NT2/D1 (cell line): Measurements from ENCODE around the gene SCART1.

Experiments
- DNase-seq: peaks from one replicate; pipeline ENCODE4 v3.0.0-alpha.2; 2011; ENCODE audit warnings: low read depth, low spot score
- H3K27me3 ChIP-seq: 2 replicates; pipeline ENCODE4 v1.6.0; 2011; ENCODE audit warnings: mild to moderate bottlenecking; ENCODE audit not compliant: insufficient read length, insufficient read depth
- H3K36me3 ChIP-seq: 2 replicates; pipeline ENCODE4 v1.6.1; 2011; ENCODE audit warnings: mild to moderate bottlenecking, low read length, mixed read lengths; ENCODE audit not compliant: insufficient read depth, insufficient read length
- H3K4me1 ChIP-seq: 2 replicates; pipeline ENCODE4 v1.5.1; 2011; ENCODE audit not compliant: insufficient read depth, insufficient read length
- H3K4me3 ChIP-seq: 2 replicates; pipeline ENCODE4 v1.5.1; 2011; ENCODE audit warnings: low read depth; ENCODE audit not compliant: insufficient read length
- H3K9ac ChIP-seq: 2 replicates; pipeline ENCODE4 v1.6.0; 2011; ENCODE audit warnings: low read depth; ENCODE audit not compliant: insufficient read length
- H3K9me3 ChIP-seq: 2 replicates; pipeline ENCODE4 v1.5.1; 2011; ENCODE audit warnings: mild to moderate bottlenecking, low read length; ENCODE audit not compliant: insufficient read depth
- SUZ12 ChIP-seq: IDR thresholded peaks from 2 replicates; pipeline ENCODE4 v1.6.1; 2011; ENCODE audit not compliant: insufficient read length, insufficient read depth; ENCODE audit errors: extremely low read depth
- YY1 ChIP-seq: IDR thresholded peaks from 2 replicates; pipeline ENCODE4 v1.6.1; 2011; ENCODE audit not compliant: insufficient read length, insufficient read depth
- ZNF274 ChIP-seq: IDR thresholded peaks from 2 replicates; pipeline ENCODE4 v1.6.1; 2011; ENCODE audit warnings: mild to moderate bottlenecking, low read depth, low read length

The SCART1 gene

DNA sequence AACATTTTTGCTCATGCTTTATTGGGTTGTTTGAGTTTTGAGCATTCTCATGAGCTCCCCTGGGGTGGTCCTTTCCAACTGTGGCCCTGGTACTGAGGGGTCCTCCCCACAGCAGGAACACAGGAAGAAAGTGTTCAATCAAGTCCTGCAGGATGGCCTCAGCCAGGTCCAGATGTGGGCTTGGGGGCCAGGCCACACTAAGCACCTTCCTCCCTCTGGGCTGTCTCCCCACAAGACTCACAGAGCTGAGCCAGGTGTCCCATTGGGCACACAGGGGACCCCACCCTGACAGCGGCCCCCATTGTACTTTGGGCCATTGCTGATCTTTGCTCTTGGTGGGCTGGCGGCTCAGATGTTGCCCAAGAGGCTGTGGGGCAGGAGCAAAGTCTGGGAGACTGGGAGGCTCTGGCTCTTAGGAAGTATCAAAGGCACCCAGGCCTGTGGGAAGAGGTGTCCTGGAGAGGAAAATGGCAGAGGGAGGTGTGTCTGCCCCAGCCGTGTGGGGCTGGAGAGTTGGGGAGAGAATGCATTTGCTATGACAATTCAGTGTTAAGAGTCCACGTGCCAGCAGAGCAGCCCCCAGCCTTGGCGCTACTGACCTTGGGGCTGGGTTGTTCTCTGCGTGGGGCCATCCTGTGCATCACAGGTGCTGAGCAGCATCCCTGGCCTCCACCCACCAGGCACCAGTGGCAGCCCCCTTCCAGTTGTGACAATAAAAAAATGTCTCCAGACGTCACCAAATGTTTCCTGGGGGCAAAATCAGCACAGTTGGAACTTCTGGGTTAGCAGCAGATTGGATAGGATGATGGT is 17.8 kb downstream of the SCART1 start:
- Histone ChIP-seq H3K9ac (no peak overlapping the region), H3K4me1 (no peaks in the 10 kb centered on the region), H3K4me3 (no peak overlapping the region), H3K9me3 (no peaks in the 10 kb centered on the region), H3K36me3 (no peaks in the 10 kb centered on the region), H3K27me3 (no peaks in the 10 kb centered on the region)
- TF ChIP-seq YY1 (no peak), ZNF274 (no peak), SUZ12 (no peak)
- DNase-seq, result no peak

DNA sequence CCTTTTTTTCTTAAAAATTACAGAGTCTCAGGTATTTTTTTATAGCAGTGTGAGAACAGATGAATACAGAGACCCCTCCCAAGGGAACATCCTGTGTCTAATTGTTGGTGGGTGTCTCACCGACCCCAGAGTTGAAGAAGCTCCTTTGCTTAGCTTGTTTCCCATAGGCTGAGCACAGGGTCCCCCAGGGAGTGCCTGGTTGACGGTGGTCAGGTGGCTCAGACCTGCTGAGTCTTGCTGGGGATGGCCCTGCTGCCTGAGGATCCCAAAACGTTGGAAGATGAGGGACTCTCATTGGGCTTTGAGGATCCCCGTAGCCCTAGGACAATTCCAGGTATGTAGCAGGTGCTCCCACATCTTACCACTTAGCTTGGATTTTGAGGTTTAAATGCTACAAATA is 19.5 kb downstream of the SCART1 start:
- Histone ChIP-seq H3K27me3 (no peaks in the 10 kb centered on the region), H3K4me3 (no peak overlapping the region), H3K9ac (no peak overlapping the region), H3K9me3 (no peaks in the 10 kb centered on the region), H3K36me3 (no peaks in the 10 kb centered on the region), H3K4me1 (no peaks in the 10 kb centered on the region)
- no peak for TF ChIP-seq ZNF274
- no peak for TF ChIP-seq SUZ12
- no peak for DNase-seq

DNA sequence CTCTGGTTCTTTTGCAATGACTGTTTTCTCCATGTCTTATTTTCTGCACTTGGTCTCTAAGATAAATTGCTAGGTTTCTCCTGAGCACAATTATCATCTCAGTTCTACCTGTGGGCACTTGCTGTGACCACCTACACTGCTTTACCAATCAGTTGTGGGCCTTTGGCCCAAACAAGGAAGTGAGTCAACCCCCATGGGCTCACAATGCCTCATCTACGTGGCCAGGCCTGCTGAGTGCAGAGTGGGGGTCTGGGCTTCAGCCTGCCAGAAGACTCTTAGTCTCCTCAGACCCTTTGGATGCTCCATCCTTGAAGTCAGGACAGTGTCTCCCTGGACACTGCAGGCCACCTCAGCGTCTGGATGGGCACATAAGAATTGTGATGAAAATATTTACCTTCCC is 20.3 kb downstream of the SCART1 start:
- no peaks in the 10 kb centered on the region for H3K9me3 ChIP-seq
- no peak overlapping the region for H3K9ac ChIP-seq
- no peaks in the 10 kb centered on the region for H3K36me3 ChIP-seq
- H3K27me3 ChIP-seq, result no peaks in the 10 kb centered on the region
- TF ChIP-seq ZNF274 (no peak), SUZ12 (no peak), YY1 (no peak)
- no peaks in the 10 kb centered on the region for H3K4me1 ChIP-seq
- H3K4me3 ChIP-seq, result no peak overlapping the region
- DNase-seq, result no peak

DNA sequence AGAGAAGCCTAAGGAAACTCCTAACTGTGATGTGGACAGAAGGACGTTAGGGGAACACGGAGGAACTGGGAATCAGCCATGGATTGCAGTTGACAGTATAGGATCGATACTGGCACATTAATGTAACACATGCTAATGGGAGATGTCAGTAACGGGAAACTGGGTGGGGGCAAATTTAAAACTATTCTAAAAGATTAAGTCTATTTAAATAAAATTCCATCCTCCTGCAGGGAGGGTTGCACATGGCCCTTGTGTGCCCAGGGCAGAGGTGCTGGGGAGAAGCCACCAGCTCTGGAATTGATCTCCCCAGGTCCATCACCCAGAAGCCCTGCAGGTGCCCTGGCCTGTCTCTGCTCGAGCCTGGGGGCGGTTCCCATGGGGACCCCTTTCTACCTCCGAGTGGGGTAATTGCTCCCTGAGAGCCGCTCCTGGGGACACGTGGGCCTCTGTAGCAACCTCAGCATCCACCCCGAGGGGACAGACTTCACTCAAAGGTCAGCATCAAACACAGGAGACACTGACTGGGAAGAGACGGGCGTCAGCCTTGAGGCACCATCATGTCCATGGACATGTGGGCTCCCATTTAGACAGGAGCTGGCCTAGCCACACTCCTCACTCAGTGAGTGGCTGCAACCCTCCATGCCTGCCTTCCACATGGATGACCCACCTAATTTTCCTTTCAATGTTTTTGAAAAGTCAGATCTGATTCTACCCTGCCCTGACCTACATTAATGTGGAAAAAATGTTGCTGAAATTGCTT is 21.1 kb downstream of the SCART1 start:
- Histone ChIP-seq H3K4me1 (no peaks in the 10 kb centered on the region), H3K36me3 (no peaks in the 10 kb centered on the region), H3K27me3 (no peaks in the 10 kb centered on the region), H3K4me3 (no peak overlapping the region), H3K9ac (no peak overlapping the region), H3K9me3 (no peaks in the 10 kb centered on the region)
- DNase-seq, result no peak
- no peak for TF ChIP-seq YY1
- no peak for TF ChIP-seq SUZ12
- TF ChIP-seq ZNF274, result no peak

DNA sequence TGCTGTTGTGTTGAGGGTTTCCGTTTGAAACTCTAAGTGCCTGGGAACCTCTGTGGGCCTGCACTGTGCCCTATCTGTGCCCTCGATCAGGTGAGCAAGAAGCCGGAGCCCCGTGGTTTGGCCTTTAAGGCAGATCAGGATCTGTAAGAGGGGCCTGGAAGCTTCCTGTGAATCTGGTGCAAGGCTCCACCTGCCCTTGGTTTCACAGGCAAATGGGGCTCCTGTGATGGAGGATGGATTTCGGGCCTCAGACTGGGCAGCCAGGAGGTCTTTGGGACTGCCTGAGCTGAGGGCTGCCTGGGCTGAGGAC is 21.6 kb downstream of the SCART1 start:
- H3K27me3 ChIP-seq, result no peaks in the 10 kb centered on the region
- H3K4me1 ChIP-seq, result no peaks in the 10 kb centered on the region
- H3K4me3 ChIP-seq, result no peak overlapping the region
- H3K36me3 ChIP-seq, result no peaks in the 10 kb centered on the region
- H3K9me3 ChIP-seq, result no peaks in the 10 kb centered on the region
- H3K9ac ChIP-seq, result no peak overlapping the region
- DNase-seq, result no peak
- TF ChIP-seq SUZ12 (no peak), ZNF274 (no peak), YY1 (no peak)

DNA sequence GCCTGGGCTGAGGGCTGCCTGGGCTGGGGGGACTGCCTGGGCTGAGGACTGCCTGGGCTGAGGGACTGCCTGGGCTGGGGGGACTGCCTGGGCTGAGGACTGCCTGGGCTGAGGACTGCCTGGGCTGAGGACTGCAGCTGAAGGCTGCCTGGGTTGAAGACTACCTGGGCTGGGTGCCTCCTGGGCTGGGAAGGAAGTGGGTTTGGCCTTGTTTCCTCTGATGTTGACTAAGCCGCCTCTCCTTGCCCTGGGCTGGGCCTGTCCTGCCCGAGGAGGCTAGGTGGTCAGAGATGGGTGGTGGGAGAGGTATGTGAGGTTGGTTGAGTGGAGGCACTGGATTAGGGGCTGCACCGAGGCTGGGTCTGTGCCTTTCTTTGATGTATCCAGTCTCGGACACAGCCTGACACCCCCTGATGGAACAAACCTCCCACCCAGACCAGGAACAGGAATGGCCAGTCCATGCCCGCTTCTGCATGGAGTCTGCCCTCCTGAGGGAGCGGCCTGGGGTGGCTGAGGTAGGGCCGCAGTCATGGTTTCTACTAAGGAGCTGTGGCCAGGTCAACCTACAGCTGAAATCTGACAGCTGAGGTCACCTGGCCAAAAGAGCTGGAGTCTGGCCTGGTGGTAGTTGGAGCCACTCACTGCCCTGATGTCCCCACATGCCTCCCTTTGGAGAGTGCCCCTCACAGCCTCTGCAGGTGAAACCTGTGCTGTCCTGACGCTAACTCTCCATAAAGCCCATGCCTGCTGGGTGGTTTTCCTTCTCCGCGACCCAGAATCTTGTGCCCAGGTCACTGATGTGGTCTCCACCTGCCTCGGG is 22.3 kb downstream of the SCART1 start:
- no peaks in the 10 kb centered on the region for H3K27me3 ChIP-seq
- TF ChIP-seq ZNF274 (no peak), YY1 (no peak), SUZ12 (no peak)

DNA sequence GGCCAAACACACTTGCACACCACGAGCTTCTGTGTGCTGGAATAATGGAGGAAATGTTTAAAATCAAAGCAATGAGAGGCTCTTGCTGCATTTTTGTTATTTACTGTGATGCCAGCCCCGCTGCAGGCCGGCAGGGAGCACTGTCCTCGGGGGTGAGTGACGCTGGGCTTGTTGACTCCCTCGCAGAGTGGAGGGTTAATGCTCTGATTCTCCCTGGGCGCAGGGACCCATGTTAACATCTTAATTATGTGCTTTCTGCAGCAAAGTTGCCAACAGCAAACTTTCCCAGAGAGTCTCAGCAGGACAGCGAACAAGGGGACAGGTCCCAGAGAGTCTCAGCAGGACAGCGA is 22.9 kb downstream of the SCART1 start:
- H3K36me3 ChIP-seq, result no peaks in the 10 kb centered on the region
- no peaks in the 10 kb centered on the region for H3K4me1 ChIP-seq
- H3K9ac ChIP-seq, result no peak overlapping the region
- H3K9me3 ChIP-seq, result no peaks in the 10 kb centered on the region
- no peak overlapping the region for H3K4me3 ChIP-seq
- TF ChIP-seq SUZ12 (no peak), YY1 (no peak), ZNF274 (no peak)
- no peak for DNase-seq
- H3K27me3 ChIP-seq, result no peaks in the 10 kb centered on the region

More for the DNA sequence above, 22.3 kb downstream of the SCART1 start:
- no peaks in the 10 kb centered on the region for H3K36me3 ChIP-seq
- H3K9ac ChIP-seq, result no peak overlapping the region
- no peak overlapping the region for H3K4me3 ChIP-seq
- no peak for DNase-seq
- no peaks in the 10 kb centered on the region for H3K9me3 ChIP-seq
- no peaks in the 10 kb centered on the region for H3K4me1 ChIP-seq
